K562 (cell line): ENCODE results near the gene ITGA3. TPM values are rescaled to one million over a fixed set of nuclear protein-coding genes. Genes with fewer than 3 reads are reported as not detected.

Source experiments
- ATAC-seq: fragments of 200-7000 bp; cut with Tn5 transposase; 3 replicates; pipeline ENCODE4 v1.9.1; 2020; ENCODE audit warnings: moderate library complexity
- BruUV-seq: library from RNA; stranded (reverse); fragments of 400-500 nt; replicated peaks from 2 replicates; lab custom pipeline; 2021; lab: Mats Ljungman, UMichigan
- CTCF ChIA-PET: fragments of 300-600 bp; formaldehyde crosslinking; extraction: SDS; loops from one replicate; lab custom pipeline; 2021; ENCODE audit warnings: low intra/inter-chr PET ratio; lab: Yijun Ruan, JAX
- POLR2A ChIA-PET: fragments of 300-600, 350-650 bp; sonication (Branson Sonifier 250); formaldehyde crosslinking; extraction: SDS; loops from one replicate; lab custom pipeline; 2021; ENCODE audit warnings: antibody characterized with exemption, inconsistent platforms; lab: Yijun Ruan, JAX
- DNase-seq, 4 experiments: peaks; one replicate each; pipeline versions ENCODE4 v3.0.0 to v3.0.0-alpha.2; 2011 to 2018; ENCODE audit warnings: low spot score in 3 of 4, mixed read lengths in 3 of 4; ENCODE audit errors: extremely low read depth in 1 of 4
- FAIRE-seq: peaks from 2 replicates; lab custom pipeline; 2011; peaks lifted over from hg19 to GRCh38; lab: Jason Lieb, UNC
- H2AFZ ChIP-seq: 2 replicates; pipeline ENCODE4 v1.6.0; 2011; ENCODE audit warnings: low read depth, low read length, control low read depth, inconsistent platforms
- H3K27ac ChIP-seq: fragments of 200-600 bp; 3 replicates; pipeline ENCODE4 v1.8.0; 2011; ENCODE audit warnings: low read depth, mild to moderate bottlenecking, control low read depth, inconsistent platforms, low read length, moderate library complexity, mixed read lengths; ENCODE audit errors: extremely low read depth
- H3K27me3 ChIP-seq, 2 experiments: fragments of 300-600 bp in 1 of 2; 2 replicates in 1 of 2; 3 replicates in 1 of 2; pipeline versions ENCODE4 v1.6.0 to v1.8.0; 2011; ENCODE audit warnings: inconsistent platforms in 2 of 2, low read length in 2 of 2, mild to moderate bottlenecking in 1 of 2, mixed read lengths in 1 of 2, moderate library complexity in 1 of 2; ENCODE audit not compliant: control insufficient read depth in 2 of 2, insufficient read depth in 2 of 2
- H3K36me3 ChIP-seq: fragments of 300-600 bp; 3 replicates; pipeline ENCODE4 v1.8.0; 2011; ENCODE audit warnings: mild to moderate bottlenecking, low read length, inconsistent platforms; ENCODE audit not compliant: control insufficient read depth, insufficient read depth
- H3K4me1 ChIP-seq, 2 experiments: fragments of 200-600 bp in 1 of 2; replicated peaks in 1 of 2; 2 replicates in 1 of 2; 3 replicates in 1 of 2; pipeline versions ENCODE4 v1.5.1 to v1.8.0; 2011; ENCODE audit warnings: inconsistent platforms in 2 of 2, low read length in 2 of 2, mild to moderate bottlenecking in 1 of 2, mixed read lengths in 1 of 2, moderate library complexity in 1 of 2; ENCODE audit not compliant: control insufficient read depth in 2 of 2, insufficient read depth in 2 of 2
- H3K4me2 ChIP-seq: 2 replicates; pipeline ENCODE4 v1.6.1; 2011; ENCODE audit warnings: low read length, control low read depth, inconsistent platforms, mixed read lengths; ENCODE audit not compliant: insufficient read depth
- H3K4me3 ChIP-seq: fragments of 200-600 bp; sonication (generic), shearing (Covaris generic); 2 replicates; pipeline ENCODE4 v1.5.1; 2016; ENCODE audit warnings: control low read depth, inconsistent platforms
- H3K79me2 ChIP-seq: fragments of 200-600 bp; 3 replicates; pipeline ENCODE4 v1.8.0; 2011; ENCODE audit warnings: low read length, inconsistent platforms; ENCODE audit not compliant: control insufficient read depth, insufficient read depth
- H3K9ac ChIP-seq, 2 experiments: 2 replicates each; pipeline versions ENCODE4 v1.6.0 to v1.6.1; 2011; ENCODE audit warnings: low read depth in 2 of 2, low read length in 2 of 2, control low read depth in 1 of 2, inconsistent platforms in 1 of 2, mild to moderate bottlenecking in 1 of 2, mixed read lengths in 1 of 2; ENCODE audit not compliant: insufficient read depth in 1 of 2
- H3K9me1 ChIP-seq: one replicate; pipeline ENCODE4 v1.6.0; 2011; ENCODE audit warnings: inconsistent platforms, mild to moderate bottlenecking, low read length, moderate library complexity; ENCODE audit not compliant: control insufficient read depth, insufficient read depth
- H3K9me3 ChIP-seq: replicated peaks from 2 replicates; pipeline ENCODE4 v1.5.1; 2011; ENCODE audit warnings: low read depth, low read length, inconsistent platforms; ENCODE audit not compliant: control insufficient read depth, insufficient read depth
- H4K20me1 ChIP-seq: replicated peaks from 2 replicates; pipeline ENCODE4 v1.6.1; 2011; ENCODE audit warnings: low read length, inconsistent platforms, mixed read lengths; ENCODE audit not compliant: control insufficient read depth, insufficient read depth
- ATF1 ChIP-seq, 2 experiments: fragments of 450-650 bp in 1 of 2; IDR thresholded peaks; 2 replicates each; pipeline ENCODE4 v1.6.1; 2016; ENCODE audit warnings: missing compliant biosample characterization in 1 of 2, missing genetic modification characterization in 1 of 2
- BCOR ChIP-seq: fragments of 450-650 bp; IDR thresholded peaks from 2 replicates; pipeline ENCODE4 v1.6.1; 2016
- SETDB1 ChIP-seq: IDR thresholded peaks from one replicate; pipeline ENCODE4 v1.6.1; 2012; ENCODE audit warnings: low read length, control low read depth, inconsistent platforms
- SIN3A ChIP-seq, 2 experiments: fragments of 150-350 bp in 1 of 2; IDR thresholded peaks; 2 replicates each; pipeline ENCODE4 v1.6.1; 2011 to 2016; ENCODE audit warnings: borderline replicate concordance in 2 of 2, low read depth in 2 of 2, low read length in 2 of 2, mild to moderate bottlenecking in 2 of 2, moderate library complexity in 2 of 2; ENCODE audit not compliant: control insufficient read depth in 1 of 2
- SMARCE1 ChIP-seq: fragments of 450-650 bp; IDR thresholded peaks from 2 replicates; pipeline ENCODE4 v1.7.1; 2016; ENCODE audit warnings: mild to moderate bottlenecking
- TCF7 ChIP-seq: sonication (generic); IDR thresholded peaks from 2 replicates; pipeline ENCODE4 v1.6.1; 2016; ENCODE audit warnings: antibody characterized with exemption, borderline replicate concordance
- TCFL5 ChIP-seq: fragments of 250-450 bp; sonication (Bioruptor Pico); conservative IDR thresholded peaks from 2 replicates; pipeline ENCODE4 v1.6.1; 2021; ENCODE audit warnings: mild to moderate bottlenecking, moderate library complexity, matching md5 sums
- ZC3H11A ChIP-seq: IDR thresholded peaks from 2 replicates; pipeline ENCODE4 v1.6.1; 2012; ENCODE audit warnings: low read depth, low read length, improper control_type of control experiment
- ZKSCAN1 ChIP-seq: fragments of 150-350 bp; IDR thresholded peaks from 2 replicates; pipeline ENCODE4 v1.6.1; 2016; ENCODE audit warnings: low read depth, low read length
- ZNF224 ChIP-seq: sonication (generic); formaldehyde crosslinking; IDR thresholded peaks from 2 replicates; pipeline ENCODE4 v1.8.0; 2022; ENCODE audit warnings: mild to moderate bottlenecking, missing genetic modification reagents
- ZNF395 ChIP-seq: fragments of 200-800 bp; sonication (Bioruptor generic); IDR thresholded peaks from 2 replicates; pipeline ENCODE4 v1.6.1; 2017; ENCODE audit warnings: missing genetic modification characterization, missing compliant biosample characterization
- WGBS: fragments of 100-300 bp; shearing (Covaris generic); methylation state at CpG from one replicate; pipeline ENCODE4 v1.1.6; 2016; ENCODE audit warnings: low coverage, mixed read lengths; ENCODE audit not compliant: insufficient coverage; ENCODE audit errors: missing lambda C conversion rate; 5-methylcytosine and 5-hydroxymethylcytosine counted together
- in situ Hi-C: fragments of 300-500 bp; cut with MboI; formaldehyde crosslinking; loops from 4 replicates; pipeline ENCODE4 v1.15.0; 2018; ENCODE audit warnings: inconsistent platforms, mixed read lengths
- intact Hi-C: fragments of 100-400 bp; cut with micrococcal nuclease; formaldehyde crosslinking; loops from 2 replicates; pipeline ENCODE4 v1.14.2; 2022
- polyA plus RNA-seq, 8 experiments: library from polyadenylated mRNA; depleted of rRNA in 4 of 8; stranded (reverse) in 5 of 8; unstranded in 3 of 8; fragments of >200 nt; fragmentation: Nextera tagmentation in 2 of 8; fragmentation: Illumina TruSeq in 1 of 8; extraction: Ambion mirVana in 2 of 8; extraction: Trizol in 1 of 8; gene quantifications; 2 replicates each; pipeline versions ENCODE4 v1.2.1 to v1.2.3, GENCODE V29; 2011 to 2014; ENCODE audit warnings: inconsistent platforms in 1 of 8, missing spikeins in 1 of 8
- total RNA-seq, 7 experiments: library from RNA; depleted of rRNA in 6 of 7; stranded (reverse); fragments of >200 nt in 6 of 7; fragmentation: Illumina TruSeq in 2 of 7; extraction: Trizol in 2 of 7; gene quantifications; 2 replicates each; pipeline versions ENCODE4 v1.2.1 to v1.2.3, GENCODE V29; 2011 to 2021; ENCODE audit warnings: low replicate concordance in 1 of 7
- TF ChIP-seq, protein P1 (sequence below): fragments of 450-650 bp; IDR thresholded peaks from 2 replicates; pipeline ENCODE4 v1.6.1; 2017; ENCODE audit warnings: antibody characterized with exemption, mild to moderate bottlenecking
- TF ChIP-seq, protein P2 (sequence below): sonication (generic); formaldehyde crosslinking; IDR thresholded peaks from 2 replicates; pipeline ENCODE4 v1.8.0; 2022; ENCODE audit warnings: mild to moderate bottlenecking, missing genetic modification reagents

The ITGA3 gene
- total and polyA plus RNA-seq, 9 of the 15 experiments (the other 6 are each of a cell fraction or from before 2014, with no cell fraction given), result 0.03 to 0.75 (median 0.14) TPM; not detected in 2

DNA sequence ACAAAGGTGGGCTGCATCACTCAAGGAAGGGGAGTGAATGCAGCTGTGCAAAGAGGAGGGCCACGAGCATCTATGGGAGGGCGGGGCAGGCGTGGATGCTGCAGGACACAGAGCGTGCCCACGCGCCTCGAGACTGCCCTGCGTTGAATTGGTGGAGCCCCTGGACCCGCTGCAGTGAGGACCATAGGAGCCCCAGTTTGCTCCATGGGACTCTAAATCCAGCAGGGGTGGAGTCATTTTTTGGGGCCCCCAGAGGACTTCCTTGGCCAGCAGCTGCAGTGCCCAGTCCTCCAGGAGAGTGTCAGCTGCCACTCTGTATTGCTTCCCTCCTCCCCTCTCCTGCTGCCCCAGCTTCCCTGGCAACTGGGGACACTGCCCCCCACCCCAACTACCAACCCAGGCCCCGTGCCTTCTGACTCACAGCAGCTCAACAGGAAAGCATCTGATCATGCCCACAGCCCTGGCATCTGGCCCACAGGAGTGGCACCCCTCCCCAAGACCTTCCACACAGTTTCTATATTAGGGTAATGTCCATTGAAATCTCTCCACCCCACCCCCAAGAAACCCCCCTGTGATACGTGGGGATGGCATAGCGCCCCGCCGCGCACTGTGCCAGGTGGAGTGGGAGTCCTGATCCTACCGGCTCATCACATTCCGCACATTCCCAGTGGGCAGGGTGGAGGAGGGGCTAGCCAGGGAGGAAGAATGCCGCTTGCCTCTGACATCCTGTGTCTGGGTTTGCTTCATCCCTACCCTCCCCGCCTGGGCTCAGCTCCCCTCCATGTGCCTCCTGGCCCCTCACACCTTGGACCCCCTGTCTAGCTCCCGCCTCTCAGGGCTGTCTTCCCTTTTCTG is 27.8 kb upstream of the ITGA3 start:
- no peak overlapping the region for H3K27ac ChIP-seq
- TF ChIP-seq, protein P1, sequence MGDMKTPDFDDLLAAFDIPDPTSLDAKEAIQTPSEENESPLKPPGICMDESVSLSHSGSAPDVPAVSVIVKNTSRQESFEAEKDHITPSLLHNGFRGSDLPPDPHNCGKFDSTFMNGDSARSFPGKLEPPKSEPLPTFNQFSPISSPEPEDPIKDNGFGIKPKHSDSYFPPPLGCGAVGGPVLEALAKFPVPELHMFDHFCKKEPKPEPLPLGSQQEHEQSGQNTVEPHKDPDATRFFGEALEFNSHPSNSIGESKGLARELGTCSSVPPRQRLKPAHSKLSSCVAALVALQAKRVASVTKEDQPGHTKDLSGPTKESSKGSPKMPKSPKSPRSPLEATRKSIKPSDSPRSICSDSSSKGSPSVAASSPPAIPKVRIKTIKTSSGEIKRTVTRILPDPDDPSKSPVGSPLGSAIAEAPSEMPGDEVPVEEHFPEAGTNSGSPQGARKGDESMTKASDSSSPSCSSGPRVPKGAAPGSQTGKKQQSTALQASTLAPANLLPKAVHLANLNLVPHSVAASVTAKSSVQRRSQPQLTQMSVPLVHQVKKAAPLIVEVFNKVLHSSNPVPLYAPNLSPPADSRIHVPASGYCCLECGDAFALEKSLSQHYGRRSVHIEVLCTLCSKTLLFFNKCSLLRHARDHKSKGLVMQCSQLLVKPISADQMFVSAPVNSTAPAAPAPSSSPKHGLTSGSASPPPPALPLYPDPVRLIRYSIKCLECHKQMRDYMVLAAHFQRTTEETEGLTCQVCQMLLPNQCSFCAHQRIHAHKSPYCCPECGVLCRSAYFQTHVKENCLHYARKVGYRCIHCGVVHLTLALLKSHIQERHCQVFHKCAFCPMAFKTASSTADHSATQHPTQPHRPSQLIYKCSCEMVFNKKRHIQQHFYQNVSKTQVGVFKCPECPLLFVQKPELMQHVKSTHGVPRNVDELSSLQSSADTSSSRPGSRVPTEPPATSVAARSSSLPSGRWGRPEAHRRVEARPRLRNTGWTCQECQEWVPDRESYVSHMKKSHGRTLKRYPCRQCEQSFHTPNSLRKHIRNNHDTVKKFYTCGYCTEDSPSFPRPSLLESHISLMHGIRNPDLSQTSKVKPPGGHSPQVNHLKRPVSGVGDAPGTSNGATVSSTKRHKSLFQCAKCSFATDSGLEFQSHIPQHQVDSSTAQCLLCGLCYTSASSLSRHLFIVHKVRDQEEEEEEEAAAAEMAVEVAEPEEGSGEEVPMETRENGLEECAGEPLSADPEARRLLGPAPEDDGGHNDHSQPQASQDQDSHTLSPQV, result no peak
- TF ChIP-seq TCF7 (no peak), ATF1 (CRISPR knock-in tag; IDR thresholded peaks at IDR 0.05) (no peak), ATF1 (tag; IDR thresholded peaks at IDR 0.05) (no peak), SMARCE1 (no peak), ZC3H11A (no peak), TCFL5 (CRISPR knock-in tag) (no peak), SETDB1 (no peak), SIN3A (IDR thresholded peaks at IDR 0.05; ENCODE audit: borderline replicate concordance in 2 of 2, control insufficient read depth in 1 of 2, low read depth in 2 of 2, low read length in 2 of 2) (no peak), ZKSCAN1 (no peak), BCOR (no peak), ZNF224 (CRISPR knock-in tag) (no peak), ZNF395 (CRISPR knock-in tag) (no peak)
- TF ChIP-seq, protein P2, sequence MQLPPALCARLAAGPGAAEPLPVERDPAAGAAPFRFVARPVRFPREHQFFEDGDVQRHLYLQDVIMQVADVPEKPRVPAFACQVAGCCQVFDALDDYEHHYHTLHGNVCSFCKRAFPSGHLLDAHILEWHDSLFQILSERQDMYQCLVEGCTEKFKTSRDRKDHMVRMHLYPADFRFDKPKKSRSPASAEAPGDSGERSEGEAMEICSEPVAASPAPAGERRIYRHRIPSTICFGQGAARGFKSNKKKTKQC (CRISPR knock-in tag), result no peak
- no peak overlapping the region for H3K9ac ChIP-seq
- no peaks in the 10 kb centered on the region for H3K9me1 ChIP-seq
- H3K9me3 ChIP-seq, result peaks cover 15% of the 10 kb centered on the region
- in situ Hi-C loops, result no loop called here
- FAIRE-seq (no peak), DNase-seq (no peak), ATAC-seq (no peak)
- H3K4me2 ChIP-seq, result no peak overlapping the region
- intact Hi-C loops, result loop anchor here (1.0 to 2.0 kb wide), 2 partner anchors 51 to 59 kb away; no protein-coding TSS in a partner anchor
- H3K4me3 ChIP-seq, result no peak overlapping the region
- H3K27me3 ChIP-seq, result peaks cover 0 to 5% of the 10 kb centered on the region in 2 experiments; a peak in 2 of 5 replicates
- H2AFZ ChIP-seq, result no peak overlapping the region
- no peaks in the 10 kb centered on the region for H3K79me2 ChIP-seq
- CTCF ChIA-PET, result interaction anchor here (0.6 to 3.4 kb wide), 2 partner anchors 28 to 59 kb away, joined by 3 to 35 read pairs; partner anchors contain the start of gene ITGA3
- 25% methylated on average over 18 of the region's 20 CpGs for WGBS
- no TSS peak for BruUV-seq
- H3K36me3 ChIP-seq, result no peaks in the 10 kb centered on the region
- POLR2A ChIA-PET, result interaction anchor here (0.7 kb wide), 1 partner anchor 59 kb away, joined by 3 read pairs; no protein-coding TSS in a partner anchor
- H3K4me1 ChIP-seq, result peaks cover 0 to 4% of the 10 kb centered on the region in 2 experiments; a peak in 2 of 5 replicates
- 0 out of 2 replicates have a peak, but pooled peaks cover 4% of the 10 kb centered on the region for H4K20me1 ChIP-seq
